Pancreas (tissue), 10 donors: ENCODE results near the gene SOX1. TPM values are rescaled to one million over a fixed set of nuclear protein-coding genes. Genes with fewer than 3 reads are reported as not detected.

Source experiments
- ATAC-seq, 4 donors: fragments of 200-7000 bp; cut with Tn5 transposase; one replicate each; pipeline versions ENCODE4 v1.8.0 to v1.9.1; 2020; ENCODE audit warnings: mild to moderate bottlenecking in 4 of 4, moderate library complexity in 4 of 4
- DNase-seq, 6 donors: peaks; one replicate each; pipeline ENCODE4 v3.0.0-alpha.2; 2020
- FAIRE-seq: peaks from 2 replicates; lab custom pipeline; 2012; peaks lifted over from hg19 to GRCh38; lab: Jason Lieb, UNC
- H3K27ac ChIP-seq, 4 donors: fragments of 200-600 bp; sonication (generic); 1 replicate in 3 of 4; 2 replicates in 1 of 4; pipeline versions ENCODE4 v1.5.0 to v1.8.0; 2020
- H3K27me3 ChIP-seq, 4 donors: fragments of 200-600 bp; one replicate each; pipeline ENCODE4 v1.8.0; 2021
- H3K36me3 ChIP-seq, 3 donors: fragments of 200-600 bp; sonication (generic) in 1 of 3; one replicate each; pipeline versions ENCODE4 v1.5.0 to v1.8.0; 2020 to 2021
- H3K4me1 ChIP-seq, 3 donors: fragments of 200-600 bp; one replicate each; pipeline ENCODE4 v1.8.0; 2021
- H3K4me3 ChIP-seq, 4 donors: fragments of 200-600 bp; sonication (generic) in 2 of 4; one replicate each; pipeline versions ENCODE4 v1.5.0 to v1.8.0; 2020 to 2021
- H3K9me3 ChIP-seq, 4 donors: fragments of 200-600 bp; one replicate each; pipeline ENCODE4 v1.8.0; 2021
- WGBS, 2 donors: extraction: QIAGEN DNeasy Blood & Tissue Kit; methylation state at CpG; one replicate each; pipeline ENCODE4 v1.1.7; 2013; 5-methylcytosine and 5-hydroxymethylcytosine counted together
- intact Hi-C, 3 donors: fragments of 100-400 bp; cut with DNase I; formaldehyde crosslinking; loops; one replicate each; pipeline versions ENCODE4 v1.11.1 to v1.14.2; 2022
- polyA plus RNA-seq, 2 donors: library from polyadenylated mRNA; stranded (reverse); fragments of 200-250 nt; gene quantifications; one replicate each; pipeline ENCODE4 v1.2.3, GENCODE V29; 2013
- total RNA-seq, 6 donors: library from RNA; stranded (reverse); fragmentation: NEBNext Ultra II Directional in 4 of 6; extraction: Animal tissue kit (Norgen Biotek cat#: 25700) in 4 of 6; gene quantifications; one replicate each; pipeline versions ENCODE4 v1.2.1 to v1.2.4, GENCODE V29; 2021 to 2023
- TF ChIP-seq, protein P1 (sequence below), 4 donors: fragments of 200-600 bp; sonication (generic) in 3 of 4; IDR thresholded peaks; one replicate each; pipeline versions ENCODE4 v1.5.0 to v1.8.0; 2021; ENCODE audit warnings: antibody characterized with exemption in 4 of 4
- donor health status: healthy with polysubstance abuse.
- donor health status: DM: no; HTN: no; CAD: no; lungs with moderate emphysema.
- donor health status: DM: no; HTN: no; CAD: no.
- donor health status: control.
- donor health status: control.
- donor health status: Bipolar disorder and iron deficiency.
- donor health status: DM: yes; HTN: yes; CAD: no.
- donor health status: DM: no; HTN: no; CAD: no.
- donor health status: DM: no; HTN: no; CAD: no.
- donor health status: DM: yes; HTN: yes; CAD: no.

SOX1 gene
- total and polyA plus RNA-seq, 8 donors: not detected

DNA sequence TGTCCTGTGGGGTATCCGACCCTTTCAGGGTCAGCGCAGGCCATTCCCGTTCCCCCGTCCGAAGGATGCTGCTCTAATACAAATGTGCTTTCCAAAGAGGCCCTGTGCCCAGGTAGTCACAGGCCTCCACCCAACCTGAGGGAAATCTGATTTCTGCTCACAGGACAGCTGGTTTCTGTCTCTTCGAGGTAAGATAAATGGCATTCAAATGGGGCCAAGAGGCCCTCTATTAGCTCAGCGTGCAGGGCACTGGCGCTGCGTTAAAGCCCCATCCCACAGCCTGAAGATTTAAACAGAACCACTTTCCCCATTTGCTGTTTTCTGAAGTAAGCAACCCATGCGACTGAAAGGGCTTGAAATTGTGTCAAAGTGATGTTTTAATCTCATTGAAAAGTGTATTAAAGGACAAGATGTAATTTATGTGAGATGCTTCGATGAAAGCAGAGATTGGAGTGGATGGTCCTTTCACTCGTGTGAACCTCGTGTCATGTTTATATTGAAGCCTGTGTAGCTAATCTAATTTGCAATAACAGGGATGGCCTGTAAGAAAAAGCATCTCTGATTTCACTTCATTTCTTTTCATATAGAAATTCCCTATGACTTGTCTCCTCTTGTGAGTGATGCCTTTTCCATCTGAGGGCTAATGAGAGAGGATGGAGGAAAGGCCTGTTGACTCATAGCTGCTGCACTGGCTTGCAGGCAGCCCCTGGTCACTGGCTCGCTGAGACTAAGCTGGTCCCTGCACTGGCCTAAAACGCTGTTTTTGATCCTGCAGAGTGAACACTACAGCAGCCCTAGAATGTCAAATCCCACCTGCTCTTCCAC lies 7.3 kb upstream of the SOX1 start:
- no peaks in the 10 kb centered on the region for H3K4me1 ChIP-seq
- no peak for ATAC-seq
- intact Hi-C loops: no loop called here
- TF ChIP-seq, protein P1, sequence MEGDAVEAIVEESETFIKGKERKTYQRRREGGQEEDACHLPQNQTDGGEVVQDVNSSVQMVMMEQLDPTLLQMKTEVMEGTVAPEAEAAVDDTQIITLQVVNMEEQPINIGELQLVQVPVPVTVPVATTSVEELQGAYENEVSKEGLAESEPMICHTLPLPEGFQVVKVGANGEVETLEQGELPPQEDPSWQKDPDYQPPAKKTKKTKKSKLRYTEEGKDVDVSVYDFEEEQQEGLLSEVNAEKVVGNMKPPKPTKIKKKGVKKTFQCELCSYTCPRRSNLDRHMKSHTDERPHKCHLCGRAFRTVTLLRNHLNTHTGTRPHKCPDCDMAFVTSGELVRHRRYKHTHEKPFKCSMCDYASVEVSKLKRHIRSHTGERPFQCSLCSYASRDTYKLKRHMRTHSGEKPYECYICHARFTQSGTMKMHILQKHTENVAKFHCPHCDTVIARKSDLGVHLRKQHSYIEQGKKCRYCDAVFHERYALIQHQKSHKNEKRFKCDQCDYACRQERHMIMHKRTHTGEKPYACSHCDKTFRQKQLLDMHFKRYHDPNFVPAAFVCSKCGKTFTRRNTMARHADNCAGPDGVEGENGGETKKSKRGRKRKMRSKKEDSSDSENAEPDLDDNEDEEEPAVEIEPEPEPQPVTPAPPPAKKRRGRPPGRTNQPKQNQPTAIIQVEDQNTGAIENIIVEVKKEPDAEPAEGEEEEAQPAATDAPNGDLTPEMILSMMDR (IDR thresholded peaks at IDR 0.05): no peak
- H3K9me3 ChIP-seq: no peaks in the 10 kb centered on the region
- no peak for FAIRE-seq
- no peak for DNase-seq
- H3K36me3 ChIP-seq: no peaks in the 10 kb centered on the region
- no peak overlapping the region for H3K27ac ChIP-seq
- no peak overlapping the region for H3K4me3 ChIP-seq
- H3K27me3 ChIP-seq: peaks cover 0 to 62% (median 21%) of the 10 kb centered on the region in 4 donors
- WGBS, 2 donors: 13 to 15% methylated on average over 15 of the region's 15 CpGs

- TF ChIP-seq, protein P1 (IDR thresholded peaks at IDR 0.05): no peak
- ATAC-seq (no peak), DNase-seq (no peak), FAIRE-seq (no peak)
- no peaks in the 10 kb centered on the region for H3K4me1 ChIP-seq
- H3K27me3 ChIP-seq: peaks cover 0 to 63% (median 20%) of the 10 kb centered on the region in 4 donors
- no peaks in the 10 kb centered on the region for H3K9me3 ChIP-seq
- no peak overlapping the region for H3K27ac ChIP-seq
- H3K36me3 ChIP-seq: no peaks in the 10 kb centered on the region
- intact Hi-C loops: no loop called here
- WGBS, 2 donors: 12% methylated on average over 14 of the region's 14 CpGs
- no peak overlapping the region for H3K4me3 ChIP-seq
Observed at GRCh38 chr13:112060282-112060830, 6.6 kb upstream of the SOX1 start.

GRCh38 chr13:112060899-112061366 lies 6.0 kb upstream of the SOX1 start:
- no peak for DNase-seq
- ATAC-seq: no peak
- FAIRE-seq: no peak
- H3K4me1 ChIP-seq: no peaks in the 10 kb centered on the region
- no peak overlapping the region for H3K27ac ChIP-seq
- H3K36me3 ChIP-seq: no peaks in the 10 kb centered on the region
- no peak overlapping the region for H3K4me3 ChIP-seq
- intact Hi-C loops: no loop called here
- H3K27me3 ChIP-seq: peaks cover 0 to 62% (median 15%) of the 10 kb centered on the region in 4 donors
- WGBS, 2 donors: 1 to 2% methylated on average over 27 to 29 of the region's 29 CpGs
- TF ChIP-seq, protein P1 (IDR thresholded peaks at IDR 0.05): no peak
- H3K9me3 ChIP-seq: no peaks in the 10 kb centered on the region

- TF ChIP-seq, protein P1 (IDR thresholded peaks at IDR 0.05): no peak
- ATAC-seq (no peak), DNase-seq (peak in 1 of 6 donors; percentile 45), FAIRE-seq (no peak)
- WGBS, 2 donors: 3% methylated on average over 50 to 52 of the region's 52 CpGs
- Histone ChIP-seq H3K4me3 (no peak overlapping the region), H3K4me1 (no peaks in the 10 kb centered on the region), H3K27me3 (peaks cover 0 to 61% (median 13%) of the 10 kb centered on the region in 4 donors), H3K9me3 (no peaks in the 10 kb centered on the region), H3K36me3 (no peaks in the 10 kb centered on the region), H3K27ac (no peak overlapping the region)
- intact Hi-C loops: no loop called here
Observed at GRCh38 chr13:112061367-112062061, 5.4 kb upstream of the SOX1 start.
